ENCODE data around the gene CD44. TPM values are rescaled to one million over a fixed set of nuclear protein-coding genes. Genes with fewer than 3 reads are reported as not detected.

The CD44 gene
- total RNA-seq, 1 experiment from 2014 or later, result 0.86 TPM

- H4K20me1 ChIP-seq (ENCODE audit: insufficient read depth, low read depth, low read length), result no peaks in the 10 kb centered on the region
- no peak overlapping the region for H3K9ac ChIP-seq (ENCODE audit: low read length)
- H3K9me2 ChIP-seq (replicated peaks; ENCODE audit: insufficient read depth, low read length), result no peaks in the 10 kb centered on the region
- no peaks in the 10 kb centered on the region for H3K27me3 ChIP-seq (ENCODE audit: low read length)
- no peak overlapping the region for H3K4me3 ChIP-seq (ENCODE audit: low read length)
- H3K27ac ChIP-seq (ENCODE audit: low read length), result no peak overlapping the region
- no peaks in the 10 kb centered on the region for H3K36me3 ChIP-seq (ENCODE audit: insufficient read depth, low read length)
- H2AFZ ChIP-seq (ENCODE audit: low read length), result no peak overlapping the region
- 0 out of 2 replicates have a peak, but pooled peaks cover 4% of the 10 kb centered on the region for H3K4me1 ChIP-seq (ENCODE audit: low read length)
- H3K9me3 ChIP-seq (ENCODE audit: low read length), result no peaks in the 10 kb centered on the region
- no peak for DNase-seq
- no peaks in the 10 kb centered on the region for H3K79me2 ChIP-seq (ENCODE audit: low read length)
- no peak overlapping the region for H3K4me2 ChIP-seq (ENCODE audit: low read depth, low read length, poor library complexity, severe bottlenecking)
Observed at GRCh38 chr11:35138606-35138942, 397 bp upstream of the CD44 start.

- no peaks in the 10 kb centered on the region for H3K9me3 ChIP-seq (ENCODE audit: low read length)
- H3K79me2 ChIP-seq (ENCODE audit: low read length), result no peaks in the 10 kb centered on the region
- H3K4me2 ChIP-seq (ENCODE audit: low read depth, low read length, poor library complexity, severe bottlenecking), result no peak overlapping the region
- H3K4me1 ChIP-seq (ENCODE audit: low read length), result peaks cover 7% of the 10 kb centered on the region
- H3K27ac ChIP-seq (ENCODE audit: low read length), result no peak overlapping the region
- no peak overlapping the region for H3K9ac ChIP-seq (ENCODE audit: low read length)
- no peak for DNase-seq
- 0 out of 2 replicates have a peak, but pooled peaks cover 4% of the 10 kb centered on the region for H3K27me3 ChIP-seq (ENCODE audit: low read length)
- no peaks in the 10 kb centered on the region for H3K36me3 ChIP-seq (ENCODE audit: insufficient read depth, low read length)
- no peak overlapping the region for H3K4me3 ChIP-seq (ENCODE audit: low read length)
- no peaks in the 10 kb centered on the region for H4K20me1 ChIP-seq (ENCODE audit: insufficient read depth, low read depth, low read length)
- no peaks in the 10 kb centered on the region for H3K9me2 ChIP-seq (replicated peaks; ENCODE audit: insufficient read depth, low read length)
- no peak overlapping the region for H2AFZ ChIP-seq (ENCODE audit: low read length)
Observed at GRCh38 chr11:35139722-35140282, 831 bp downstream of the CD44 start.

- Histone ChIP-seq H2AFZ (ENCODE audit: low read length) (no peak overlapping the region), H3K9me3 (ENCODE audit: low read length) (no peaks in the 10 kb centered on the region), H3K9me2 (replicated peaks; ENCODE audit: insufficient read depth, low read length) (no peaks in the 10 kb centered on the region), H3K4me3 (ENCODE audit: low read length) (no peak overlapping the region), H3K27me3 (ENCODE audit: low read length) (0 out of 2 replicates have a peak, but pooled peaks cover 4% of the 10 kb centered on the region), H3K79me2 (ENCODE audit: low read length) (no peaks in the 10 kb centered on the region), H3K4me2 (ENCODE audit: low read depth, low read length, poor library complexity, severe bottlenecking) (no peak overlapping the region), H3K27ac (ENCODE audit: low read length) (no peak overlapping the region), H3K9ac (ENCODE audit: low read length) (no peak overlapping the region), H4K20me1 (ENCODE audit: insufficient read depth, low read depth, low read length) (no peaks in the 10 kb centered on the region), H3K36me3 (ENCODE audit: insufficient read depth, low read length) (no peaks in the 10 kb centered on the region), H3K4me1 (ENCODE audit: low read length) (peaks cover 7% of the 10 kb centered on the region)
- DNase-seq, result no peak
Observed at GRCh38 chr11:35141071-35141470, 2.1 kb downstream of the CD44 start.

- no peak for DNase-seq
Observed at GRCh38 chr11:35141571-35141971, 2.6 kb downstream of the CD44 start.

GRCh38 chr11:35142481-35143075 is 3.6 kb downstream of the CD44 start:
- H3K36me3 ChIP-seq (ENCODE audit: insufficient read depth, low read length), result no peaks in the 10 kb centered on the region
- H3K4me1 ChIP-seq (ENCODE audit: low read length), result peaks cover 7% of the 10 kb centered on the region
- no peak overlapping the region for H3K4me3 ChIP-seq (ENCODE audit: low read length)
- H3K9me3 ChIP-seq (ENCODE audit: low read length), result no peaks in the 10 kb centered on the region
- no peaks in the 10 kb centered on the region for H3K79me2 ChIP-seq (ENCODE audit: low read length)
- DNase-seq, result peak; percentile 70
- 0 out of 2 replicates have a peak, but pooled peaks cover 4% of the 10 kb centered on the region for H3K27me3 ChIP-seq (ENCODE audit: low read length)
- no peak overlapping the region for H3K4me2 ChIP-seq (ENCODE audit: low read depth, low read length, poor library complexity, severe bottlenecking)
- H2AFZ ChIP-seq (ENCODE audit: low read length), result no peak overlapping the region
- H3K9ac ChIP-seq (ENCODE audit: low read length), result no peak overlapping the region
- H4K20me1 ChIP-seq (ENCODE audit: insufficient read depth, low read depth, low read length), result no peaks in the 10 kb centered on the region
- no peak overlapping the region for H3K27ac ChIP-seq (ENCODE audit: low read length)
- no peaks in the 10 kb centered on the region for H3K9me2 ChIP-seq (replicated peaks; ENCODE audit: insufficient read depth, low read length)

More at GRCh38 chr11:35141571-35141971, 2.6 kb downstream of the CD44 start:
- 0 out of 2 replicates have a peak, but pooled peaks cover 4% of the 10 kb centered on the region for H3K27me3 ChIP-seq (ENCODE audit: low read length)
- peaks cover 7% of the 10 kb centered on the region for H3K4me1 ChIP-seq (ENCODE audit: low read length)
- no peaks in the 10 kb centered on the region for H3K36me3 ChIP-seq (ENCODE audit: insufficient read depth, low read length)
- no peaks in the 10 kb centered on the region for H3K79me2 ChIP-seq (ENCODE audit: low read length)
- no peaks in the 10 kb centered on the region for H3K9me3 ChIP-seq (ENCODE audit: low read length)
- H3K4me3 ChIP-seq (ENCODE audit: low read length), result no peak overlapping the region
- no peaks in the 10 kb centered on the region for H4K20me1 ChIP-seq (ENCODE audit: insufficient read depth, low read depth, low read length)
- no peak overlapping the region for H3K27ac ChIP-seq (ENCODE audit: low read length)
- no peak overlapping the region for H3K9ac ChIP-seq (ENCODE audit: low read length)
- H3K9me2 ChIP-seq (replicated peaks; ENCODE audit: insufficient read depth, low read length), result no peaks in the 10 kb centered on the region
- no peak overlapping the region for H2AFZ ChIP-seq (ENCODE audit: low read length)
- H3K4me2 ChIP-seq (ENCODE audit: low read depth, low read length, poor library complexity, severe bottlenecking), result no peak overlapping the region

GRCh38 chr11:35143297-35144135 is 4.5 kb downstream of the CD44 start:
- Histone ChIP-seq H3K27ac (ENCODE audit: low read length) (no peak overlapping the region), H3K4me2 (ENCODE audit: low read depth, low read length, poor library complexity, severe bottlenecking) (no peak overlapping the region), H3K4me3 (ENCODE audit: low read length) (no peak overlapping the region), H3K27me3 (ENCODE audit: low read length) (0 out of 2 replicates have a peak, but pooled peaks cover 4% of the 10 kb centered on the region), H3K9me3 (ENCODE audit: low read length) (no peaks in the 10 kb centered on the region), H2AFZ (ENCODE audit: low read length) (no peak overlapping the region), H4K20me1 (ENCODE audit: insufficient read depth, low read depth, low read length) (no peaks in the 10 kb centered on the region), H3K9ac (ENCODE audit: low read length) (no peak overlapping the region), H3K9me2 (replicated peaks; ENCODE audit: insufficient read depth, low read length) (no peaks in the 10 kb centered on the region), H3K36me3 (ENCODE audit: insufficient read depth, low read length) (no peaks in the 10 kb centered on the region), H3K4me1 (ENCODE audit: low read length) (peaks cover 7% of the 10 kb centered on the region), H3K79me2 (ENCODE audit: low read length) (no peaks in the 10 kb centered on the region)
- no peak for DNase-seq

- no peak overlapping the region for H3K9ac ChIP-seq (ENCODE audit: low read length)
- H3K27me3 ChIP-seq (ENCODE audit: low read length), result 0 out of 2 replicates have a peak, but pooled peaks cover 4% of the 10 kb centered on the region
- H3K79me2 ChIP-seq (ENCODE audit: low read length), result no peaks in the 10 kb centered on the region
- H3K4me1 ChIP-seq (ENCODE audit: low read length), result peaks cover 7% of the 10 kb centered on the region
- no peaks in the 10 kb centered on the region for H3K9me2 ChIP-seq (replicated peaks; ENCODE audit: insufficient read depth, low read length)
- no peak overlapping the region for H3K27ac ChIP-seq (ENCODE audit: low read length)
- H2AFZ ChIP-seq (ENCODE audit: low read length), result no peak overlapping the region
- H3K9me3 ChIP-seq (ENCODE audit: low read length), result no peaks in the 10 kb centered on the region
- H3K4me3 ChIP-seq (ENCODE audit: low read length), result no peak overlapping the region
- no peaks in the 10 kb centered on the region for H3K36me3 ChIP-seq (ENCODE audit: insufficient read depth, low read length)
- H4K20me1 ChIP-seq (ENCODE audit: insufficient read depth, low read depth, low read length), result no peaks in the 10 kb centered on the region
- no peak overlapping the region for H3K4me2 ChIP-seq (ENCODE audit: low read depth, low read length, poor library complexity, severe bottlenecking)
- peak; percentile 63 for DNase-seq
Observed at GRCh38 chr11:35144136-35144741, 5.3 kb downstream of the CD44 start.

- Histone ChIP-seq H3K36me3 (ENCODE audit: insufficient read depth, low read length) (no peaks in the 10 kb centered on the region), H2AFZ (ENCODE audit: low read length) (no peak overlapping the region), H3K4me3 (ENCODE audit: low read length) (no peak overlapping the region), H3K4me2 (ENCODE audit: low read depth, low read length, poor library complexity, severe bottlenecking) (no peak overlapping the region), H3K9me3 (ENCODE audit: low read length) (no peaks in the 10 kb centered on the region), H4K20me1 (ENCODE audit: insufficient read depth, low read depth, low read length) (no peaks in the 10 kb centered on the region), H3K79me2 (ENCODE audit: low read length) (no peaks in the 10 kb centered on the region), H3K4me1 (ENCODE audit: low read length) (peaks cover 6% of the 10 kb centered on the region), H3K27ac (ENCODE audit: low read length) (no peak overlapping the region), H3K9me2 (replicated peaks; ENCODE audit: insufficient read depth, low read length) (no peaks in the 10 kb centered on the region), H3K27me3 (ENCODE audit: low read length) (0 out of 2 replicates have a peak, but pooled peaks cover 4% of the 10 kb centered on the region), H3K9ac (ENCODE audit: low read length) (no peak overlapping the region)
- no peak for DNase-seq
Observed at GRCh38 chr11:35144806-35145205, 5.8 kb downstream of the CD44 start.
